DOHH2 (cell line): Measurements from ENCODE around the gene ATP9B.

ENCODE experiments used
- H3F3A ChIP-seq: fragments of 200-600 bp; sonication (generic), shearing (Covaris generic); 2 replicates; pipeline ENCODE4 v1.6.0; 2016; ENCODE audit warnings: antibody characterized with exemption, mild to moderate bottlenecking; ENCODE audit not compliant: control insufficient read depth, insufficient read depth
- H3K27ac ChIP-seq: fragments of 200-600 bp; sonication (generic); 2 replicates; pipeline ENCODE4 v1.5.1; 2014; ENCODE audit warnings: low read depth, mild to moderate bottlenecking, low read length, moderate library complexity
- H3K27me3 ChIP-seq: fragments of 200-600 bp; sonication (generic); 2 replicates; pipeline ENCODE4 v1.6.1; 2014; ENCODE audit warnings: mild to moderate bottlenecking, low read length, mixed read lengths; ENCODE audit not compliant: control insufficient read depth
- H3K36me3 ChIP-seq: fragments of 200-600 bp; sonication (generic); 2 replicates; pipeline ENCODE4 v1.6.1; 2014; ENCODE audit warnings: mild to moderate bottlenecking, low read length, moderate library complexity, mixed read lengths; ENCODE audit not compliant: control insufficient read depth
- H3K4me1 ChIP-seq: fragments of 200-600 bp; sonication (generic); 2 replicates; pipeline ENCODE4 v1.6.1; 2014; ENCODE audit warnings: mild to moderate bottlenecking, low read length, mixed read lengths; ENCODE audit not compliant: control insufficient read depth
- H3K4me2 ChIP-seq: fragments of 200-600 bp; sonication (generic); 2 replicates; pipeline ENCODE4 v1.6.0; 2014; ENCODE audit warnings: mild to moderate bottlenecking, low read length, moderate library complexity
- H3K4me3 ChIP-seq: fragments of 200-600 bp; sonication (generic); 2 replicates; pipeline ENCODE4 v1.5.1; 2014; ENCODE audit warnings: mild to moderate bottlenecking, low read length, mixed read lengths
- H3K79me2 ChIP-seq: fragments of 200-600 bp; sonication (generic); 2 replicates; pipeline ENCODE4 v1.6.1; 2014; ENCODE audit warnings: mild to moderate bottlenecking, low read length, mixed read lengths; ENCODE audit not compliant: control insufficient read depth
- H3K9me2 ChIP-seq: fragments of 200-600 bp; sonication (generic); replicated peaks from 2 replicates; pipeline ENCODE4 v1.6.1; 2014; ENCODE audit warnings: mild to moderate bottlenecking, low read length, mixed read lengths; ENCODE audit not compliant: control insufficient read depth
- H3K9me3 ChIP-seq: fragments of 200-600 bp; sonication (generic); 2 replicates; pipeline ENCODE4 v1.6.1; 2014; ENCODE audit warnings: antibody characterized with exemption, low read length, mixed read lengths; ENCODE audit not compliant: control insufficient read depth, insufficient read depth
- H4K20me1 ChIP-seq: fragments of 200-600 bp; sonication (generic); 2 replicates; pipeline ENCODE4 v1.6.0; 2014; ENCODE audit warnings: low read depth, mild to moderate bottlenecking, antibody characterized with exemption, low read length, moderate library complexity; ENCODE audit not compliant: control insufficient read depth, insufficient read depth
- CTCF ChIP-seq: fragments of 200-600 bp; sonication (generic); IDR thresholded peaks from one replicate; pipeline ENCODE4 v1.5.1; 2014; ENCODE audit warnings: antibody characterized with exemption, mild to moderate bottlenecking, low read depth, low read length; ENCODE audit not compliant: poor library complexity, severe bottlenecking
- EZH2phosphoT487 ChIP-seq: fragments of 200-600 bp; sonication (generic); IDR thresholded peaks from 2 replicates; pipeline ENCODE4 v1.6.1; 2017; ENCODE audit warnings: borderline replicate concordance, mild to moderate bottlenecking, antibody characterized with exemption, low read length, moderate library complexity, mixed read lengths

ATP9B gene

GRCh38 chr18:79246309-79247108 lies 177.3 kb downstream of the ATP9B start:
- TF ChIP-seq CTCF (peak; percentile 95), EZH2phosphoT487 (no peak)
- no peak overlapping the region for H3K4me3 ChIP-seq

GRCh38 chr18:79248495-79249060 lies 179.4 kb downstream of the ATP9B start:
- Histone ChIP-seq H3K27me3 (no peaks in the 10 kb centered on the region), H3F3A (no peaks in the 10 kb centered on the region), H3K27ac (no peak overlapping the region), H4K20me1 (no peaks in the 10 kb centered on the region), H3K9me3 (no peaks in the 10 kb centered on the region), H3K4me3 (no peak overlapping the region), H3K4me1 (peaks cover 22% of the 10 kb centered on the region), H3K4me2 (no peak overlapping the region), H3K9me2 (no peaks in the 10 kb centered on the region), H3K79me2 (no peaks in the 10 kb centered on the region), H3K36me3 (no peaks in the 10 kb centered on the region)
- TF ChIP-seq CTCF: no peak

More at GRCh38 chr18:79246309-79247108, 177.3 kb downstream of the ATP9B start:
- no peaks in the 10 kb centered on the region for H3K27me3 ChIP-seq
- H3K9me2 ChIP-seq: no peaks in the 10 kb centered on the region
- H3K4me1 ChIP-seq: peaks cover 42% of the 10 kb centered on the region
- H3K27ac ChIP-seq: no peak overlapping the region
- H3K9me3 ChIP-seq: no peaks in the 10 kb centered on the region
- no peaks in the 10 kb centered on the region for H3K79me2 ChIP-seq
- no peaks in the 10 kb centered on the region for H4K20me1 ChIP-seq
- peaks cover 12% of the 10 kb centered on the region for H3F3A ChIP-seq
- peak overlapping the region; percentile 37 for H3K4me2 ChIP-seq
- no peaks in the 10 kb centered on the region for H3K36me3 ChIP-seq

GRCh38 chr18:79250301-79250981 lies 181.2 kb downstream of the ATP9B start:
- H3K36me3 ChIP-seq: no peaks in the 10 kb centered on the region
- H3K9me2 ChIP-seq: no peaks in the 10 kb centered on the region
- no peaks in the 10 kb centered on the region for H3K79me2 ChIP-seq
- TF ChIP-seq EZH2phosphoT487 (no peak), CTCF (no peak)
- H3K4me2 ChIP-seq: no peak overlapping the region
- no peaks in the 10 kb centered on the region for H3F3A ChIP-seq
- H3K27ac ChIP-seq: no peak overlapping the region
- no peaks in the 10 kb centered on the region for H3K27me3 ChIP-seq
- H4K20me1 ChIP-seq: no peaks in the 10 kb centered on the region
- no peak overlapping the region for H3K4me3 ChIP-seq
- peaks cover 6% of the 10 kb centered on the region for H3K4me1 ChIP-seq
- H3K9me3 ChIP-seq: no peaks in the 10 kb centered on the region
